ENCODE results near the gene HS3ST5.

The HS3ST5 gene

GRCh38 chr6:114194362-114195026, 148.3 kb downstream of the HS3ST5 start:
- DNase-seq (ENCODE audit: low read depth) = peak; percentile 8

GRCh38 chr6:114187563-114187962, 155.3 kb downstream of the HS3ST5 start:
- no peak for DNase-seq (ENCODE audit: low read depth)

GRCh38 chr6:114181664-114182063, 161.2 kb downstream of the HS3ST5 start:
- DNase-seq (ENCODE audit: low read depth) = no peak

- DNase-seq (ENCODE audit: low read depth) = no peak
Observed at GRCh38 chr6:114179411-114179810, 163.4 kb downstream of the HS3ST5 start.

- no peak for DNase-seq (ENCODE audit: low read depth)
Observed at GRCh38 chr6:114176726-114177125, 166.1 kb downstream of the HS3ST5 start.

- DNase-seq (ENCODE audit: low read depth) = no peak
Observed at GRCh38 chr6:114172576-114173260, 170.1 kb downstream of the HS3ST5 start.

GRCh38 chr6:114171473-114171872, 171.3 kb downstream of the HS3ST5 start:
- no peak for DNase-seq (ENCODE audit: low read depth)

- no peak for DNase-seq (ENCODE audit: low read depth)
Observed at GRCh38 chr6:114170958-114171387, 171.8 kb downstream of the HS3ST5 start.

GRCh38 chr6:114170372-114170771, 172.5 kb downstream of the HS3ST5 start:
- DNase-seq (ENCODE audit: low read depth) = no peak

GRCh38 chr6:114169763-114170162, 173.1 kb downstream of the HS3ST5 start:
- no peak for DNase-seq (ENCODE audit: low read depth)

GRCh38 chr6:114167583-114168576, 174.9 kb downstream of the HS3ST5 start:
- no peak for DNase-seq (ENCODE audit: low read depth)

GRCh38 chr6:114164207-114164606, 178.6 kb downstream of the HS3ST5 start:
- DNase-seq (ENCODE audit: low read depth) = no peak

- no peak for DNase-seq (ENCODE audit: low read depth)
Observed at GRCh38 chr6:114162691-114163347, 180.0 kb downstream of the HS3ST5 start.

GRCh38 chr6:114160881-114161280, 181.9 kb downstream of the HS3ST5 start:
- no peak for DNase-seq (ENCODE audit: low read depth)

GRCh38 chr6:114159727-114160126, 183.1 kb downstream of the HS3ST5 start:
- DNase-seq (ENCODE audit: low read depth) = no peak

- no peak for DNase-seq (ENCODE audit: low read depth)
Observed at GRCh38 chr6:114158838-114159694, 183.8 kb downstream of the HS3ST5 start.

- no peak for DNase-seq (ENCODE audit: low read depth)
Observed at GRCh38 chr6:114158411-114158810, 184.4 kb downstream of the HS3ST5 start.

- DNase-seq (ENCODE audit: low read depth) = no peak
Observed at GRCh38 chr6:114157848-114158247, 185.0 kb downstream of the HS3ST5 start.

- DNase-seq (ENCODE audit: low read depth) = no peak
Observed at GRCh38 chr6:114155763-114156162, 187.1 kb downstream of the HS3ST5 start.

- no peak for DNase-seq (ENCODE audit: low read depth)
Observed at GRCh38 chr6:114154812-114155211, 188.0 kb downstream of the HS3ST5 start.

- DNase-seq (ENCODE audit: low read depth) = no peak
Observed at GRCh38 chr6:114153448-114153847, 189.4 kb downstream of the HS3ST5 start.

Data from HS-27A (cell line).